Measurements from ENCODE around the gene LRRC4B. TPM values are rescaled to one million over a fixed set of nuclear protein-coding genes. Genes with fewer than 3 reads are reported as not detected.
"Not testable (repeated sequence)": the region's sequence is repeated elsewhere in the genome, so short reads cannot be mapped to it uniquely, and the experiment has no call there.

LRRC4B gene
- total RNA-seq, 4 donors from 2014 or later = 0.33 to 0.81 (median 0.34) TPM; not detected in 1

DNA sequence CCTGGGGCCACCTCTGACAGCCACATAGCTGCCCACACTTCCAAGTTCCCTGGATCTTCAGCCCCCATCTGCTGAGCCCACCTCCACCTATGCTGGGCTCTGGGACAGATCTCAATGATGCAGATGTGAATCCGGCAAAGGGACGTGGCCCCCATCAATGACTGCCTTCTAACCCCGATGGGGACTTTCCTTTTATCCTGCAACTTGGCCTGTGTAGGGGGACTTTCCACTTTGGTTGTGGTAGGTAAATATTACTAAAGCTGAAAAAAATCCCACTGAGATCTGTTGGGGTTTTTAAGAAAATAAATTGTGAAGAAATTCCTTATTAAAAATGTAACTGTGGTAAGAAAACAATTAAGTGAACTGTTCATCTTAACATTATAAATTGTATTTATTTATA is 33.8 kb downstream of the LRRC4B start:
- Histone ChIP-seq H3K27me3 (peaks cover 11 to 15% (median 12%) of the 10 kb centered on the region in 3 donors), H3K9me3 (peaks cover 0 to 14% (median 0%) of the 10 kb centered on the region in 3 donors), H3K4me1 (no peaks in the 10 kb centered on the region), H3K27ac (no peak overlapping the region), H3K4me3 (no peak overlapping the region), H3K36me3 (no peaks in the 10 kb centered on the region)
- ATAC-seq = no peak
- TF ChIP-seq, protein P1, sequence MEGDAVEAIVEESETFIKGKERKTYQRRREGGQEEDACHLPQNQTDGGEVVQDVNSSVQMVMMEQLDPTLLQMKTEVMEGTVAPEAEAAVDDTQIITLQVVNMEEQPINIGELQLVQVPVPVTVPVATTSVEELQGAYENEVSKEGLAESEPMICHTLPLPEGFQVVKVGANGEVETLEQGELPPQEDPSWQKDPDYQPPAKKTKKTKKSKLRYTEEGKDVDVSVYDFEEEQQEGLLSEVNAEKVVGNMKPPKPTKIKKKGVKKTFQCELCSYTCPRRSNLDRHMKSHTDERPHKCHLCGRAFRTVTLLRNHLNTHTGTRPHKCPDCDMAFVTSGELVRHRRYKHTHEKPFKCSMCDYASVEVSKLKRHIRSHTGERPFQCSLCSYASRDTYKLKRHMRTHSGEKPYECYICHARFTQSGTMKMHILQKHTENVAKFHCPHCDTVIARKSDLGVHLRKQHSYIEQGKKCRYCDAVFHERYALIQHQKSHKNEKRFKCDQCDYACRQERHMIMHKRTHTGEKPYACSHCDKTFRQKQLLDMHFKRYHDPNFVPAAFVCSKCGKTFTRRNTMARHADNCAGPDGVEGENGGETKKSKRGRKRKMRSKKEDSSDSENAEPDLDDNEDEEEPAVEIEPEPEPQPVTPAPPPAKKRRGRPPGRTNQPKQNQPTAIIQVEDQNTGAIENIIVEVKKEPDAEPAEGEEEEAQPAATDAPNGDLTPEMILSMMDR (IDR thresholded peaks at IDR 0.05 in 4 of 5, conservative IDR thresholded peaks at IDR 0.05 in 1 of 5) = no peak
- no peak for TF ChIP-seq POLR2A (IDR thresholded peaks at IDR 0.05)
- intact Hi-C loops (cut with DNase I; ENCODE audit: low total_unique reads) (no loop called here), in situ Hi-C loops (cut with MboI; ENCODE audit: low sequenced_read_pairs in 4 of 4) (loop anchor here in 3 of 4 donors (25.0 kb wide), 1 partner anchor 253 kb away; the partner anchor contains the start of gene ACP4 (in 3 of the 3))
- DNase-seq = no peak

DNA sequence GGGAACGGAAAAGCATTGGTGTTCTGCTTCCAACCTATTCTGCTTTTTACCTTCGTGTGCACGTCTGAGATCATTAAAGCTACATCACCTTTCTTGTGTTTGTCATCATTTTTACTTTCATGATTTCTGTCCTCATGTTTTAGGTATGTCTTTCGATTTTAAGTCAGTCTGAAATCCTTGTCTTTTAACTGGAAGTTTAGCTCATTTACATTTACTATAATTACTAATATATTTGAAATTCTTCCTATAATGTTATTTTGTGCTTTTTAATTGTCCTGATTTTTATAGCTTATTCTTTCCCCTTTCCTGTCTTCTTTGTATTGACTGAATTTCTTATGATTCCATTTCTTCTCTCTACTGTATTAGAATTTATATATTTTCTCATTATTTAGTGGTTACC is 35.3 kb downstream of the LRRC4B start:
- H3K27me3 ChIP-seq = peaks cover 11 to 12% (median 11%) of the 10 kb centered on the region in 3 donors
- no peak for DNase-seq
- in situ Hi-C loops (cut with MboI; ENCODE audit: low sequenced_read_pairs in 4 of 4) (loop anchor here in 3 of 4 donors (25.0 kb wide), 1 partner anchor 254 kb away; the partner anchor contains the start of gene ACP4 (in 3 of the 3)), intact Hi-C loops (cut with DNase I; ENCODE audit: low total_unique reads) (no loop called here)
- peaks cover 0 to 14% (median 0%) of the 10 kb centered on the region in 3 donors for H3K9me3 ChIP-seq
- H3K36me3 ChIP-seq = no peaks in the 10 kb centered on the region
- H3K4me1 ChIP-seq = no peaks in the 10 kb centered on the region
- TF ChIP-seq, protein P1 (IDR thresholded peaks at IDR 0.05 in 4 of 5, conservative IDR thresholded peaks at IDR 0.05 in 1 of 5) = no peak
- TF ChIP-seq POLR2A (IDR thresholded peaks at IDR 0.05) = no peak
- no peak for ATAC-seq
- no peak overlapping the region for H3K27ac ChIP-seq
- no peak overlapping the region for H3K4me3 ChIP-seq

DNA sequence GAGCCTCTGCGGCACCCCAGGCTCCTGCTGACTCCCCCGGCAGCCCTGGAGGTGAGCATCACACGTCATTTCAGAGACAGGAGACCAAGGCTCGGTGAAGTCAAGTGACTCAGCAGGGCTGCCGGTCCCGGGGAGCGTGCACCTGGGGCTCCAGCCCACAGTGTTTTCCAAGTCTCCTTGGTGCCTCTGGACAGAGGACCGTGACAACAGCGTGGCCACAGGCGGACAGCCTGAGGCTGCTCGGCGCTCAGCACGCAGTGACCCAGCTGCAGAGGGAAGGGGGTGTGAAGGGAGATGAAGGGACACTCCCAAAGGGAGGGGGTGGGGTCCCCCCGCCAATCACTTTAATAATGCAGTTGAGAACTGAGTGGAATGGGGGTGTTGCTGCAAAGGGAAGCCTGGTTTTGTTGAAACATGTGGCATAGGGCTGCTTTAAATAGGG is 37.0 kb downstream of the LRRC4B start:
- H3K36me3 ChIP-seq = no peaks in the 10 kb centered on the region
- no peaks in the 10 kb centered on the region for H3K4me1 ChIP-seq
- ATAC-seq (no peak), DNase-seq (no peak)
- intact Hi-C loops (cut with DNase I; ENCODE audit: low total_unique reads) (no loop called here), in situ Hi-C loops (cut with MboI; ENCODE audit: low sequenced_read_pairs in 4 of 4) (loop anchor here in 3 of 4 donors (25.0 kb wide), 1 partner anchor 256 kb away; the partner anchor contains the start of gene ACP4 (in 3 of the 3))
- peaks cover 0 to 14% (median 0%) of the 10 kb centered on the region in 3 donors for H3K9me3 ChIP-seq
- H3K4me3 ChIP-seq = no peak overlapping the region
- H3K27me3 ChIP-seq = peaks cover 11 to 12% (median 11%) of the 10 kb centered on the region in 3 donors
- TF ChIP-seq POLR2A (IDR thresholded peaks at IDR 0.05) = no peak
- TF ChIP-seq, protein P1 (IDR thresholded peaks at IDR 0.05 in 4 of 5, conservative IDR thresholded peaks at IDR 0.05 in 1 of 5) = no peak
- H3K27ac ChIP-seq = no peak overlapping the region

DNA sequence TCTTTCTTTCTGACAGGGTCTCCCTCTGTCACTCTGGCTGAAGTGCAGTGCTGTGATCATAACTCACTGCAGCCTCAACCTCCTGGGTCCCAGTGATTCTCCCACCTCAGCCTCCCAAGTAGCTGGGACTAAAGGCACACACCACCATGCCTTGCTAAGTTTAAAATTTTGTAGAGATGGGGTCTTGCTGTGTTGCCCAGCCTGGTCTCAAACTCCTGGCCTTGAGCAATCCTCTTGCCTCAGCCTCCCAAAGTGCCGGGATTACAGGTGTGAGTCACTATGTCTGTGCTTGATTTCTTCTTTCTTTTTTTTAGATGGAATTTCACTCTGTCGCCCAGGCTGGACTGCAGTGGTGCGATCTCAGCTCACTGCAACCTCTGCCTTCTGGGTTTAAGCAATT is 40.2 kb downstream of the LRRC4B start:
- ATAC-seq; H3K4me1 ChIP-seq; H3K9me3 ChIP-seq; H3K27ac ChIP-seq; H3K36me3 ChIP-seq; H3K4me3 ChIP-seq; intact Hi-C loops (cut with DNase I; ENCODE audit: low total_unique reads); DNase-seq: not testable (repeated sequence)
- H3K27me3 ChIP-seq = peaks cover 11 to 12% (median 11%) of the 10 kb centered on the region in 3 donors
- in situ Hi-C loops (cut with MboI; ENCODE audit: low sequenced_read_pairs in 4 of 4) = loop anchor here in 3 of 4 donors (25.0 kb wide), 1 partner anchor 259 kb away; the partner anchor contains the start of gene ACP4 (in 3 of the 3)

DNA sequence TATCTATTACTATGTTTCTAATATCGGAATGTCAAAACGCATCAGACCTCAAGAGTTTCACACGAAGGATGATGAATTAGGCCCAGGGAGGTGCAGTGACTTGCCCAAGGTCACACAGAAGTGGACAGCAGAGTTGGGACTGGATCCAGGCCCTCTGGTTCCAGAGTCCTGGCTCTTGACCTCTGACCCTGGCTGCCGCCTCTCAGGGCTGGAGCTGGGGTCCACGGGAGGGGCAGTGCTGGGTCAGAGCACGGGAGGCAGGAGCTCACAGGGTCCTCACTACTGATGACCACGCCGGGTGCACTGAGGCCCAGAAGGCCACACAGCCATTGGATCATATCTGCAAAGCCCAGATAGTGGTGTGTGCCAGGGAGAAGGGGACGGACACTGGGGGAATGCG is 45.4 kb downstream of the LRRC4B start:
- intact Hi-C loops (cut with DNase I; ENCODE audit: low total_unique reads) = no loop called here
- no peak for TF ChIP-seq POLR2A (IDR thresholded peaks at IDR 0.05)
- no peak overlapping the region for H3K27ac ChIP-seq
- ATAC-seq (no peak), DNase-seq (no peak)
- H3K9me3 ChIP-seq = no peaks in the 10 kb centered on the region
- H3K27me3 ChIP-seq = no peaks in the 10 kb centered on the region
- no peak overlapping the region for H3K4me3 ChIP-seq
- H3K4me1 ChIP-seq = no peaks in the 10 kb centered on the region
- in situ Hi-C loops (cut with MboI; ENCODE audit: low sequenced_read_pairs in 4 of 4) = no loop called here
- no peaks in the 10 kb centered on the region for H3K36me3 ChIP-seq

Data from gastrocnemius medialis (tissue), 4 donors.